ENCODE results near the gene SESN1.

GRCh38 chr6:109074133-109074415 is 20.6 kb downstream of the SESN1 start:
- no peak for TF ChIP-seq POLR2AphosphoS5 (IDR thresholded peaks at IDR 0.05; ENCODE audit: borderline replicate concordance, low read depth, low read length)
- no peak for TF ChIP-seq EZH2 (IDR thresholded peaks at IDR 0.05)
- TF ChIP-seq FOXP2 (optimal IDR thresholded peaks at IDR 0.05; ENCODE audit: control extremely low read depth, extremely low read length, insufficient read depth): no peak

Data from SK-N-MC (cell line).